Esophagus muscularis mucosa (tissue), 4 donors: ENCODE results near the gene TBC1D22A. TPM values are rescaled to one million over a fixed set of nuclear protein-coding genes. Genes with fewer than 3 reads are reported as not detected.

Source experiments
- DNase-seq: peaks from one replicate; pipeline ENCODE4 v3.0.0-alpha.2; 2017; ENCODE audit errors: extremely low spot score
- H3K27ac ChIP-seq, 4 donors: fragments of 200-600 bp; sonication (generic); replicated peaks in 1 of 4; 1 replicate in 3 of 4; 2 replicates in 1 of 4; pipeline ENCODE4 v1.5.1; 2016 to 2019; ENCODE audit warnings: mild to moderate bottlenecking in 1 of 4
- H3K27me3 ChIP-seq, 4 donors: fragments of 200-600 bp; sonication (generic); one replicate each; pipeline versions ENCODE4 v1.5.1 to v1.6.0; 2016 to 2019
- H3K36me3 ChIP-seq, 4 donors: fragments of 200-600 bp; sonication (generic); one replicate each; pipeline ENCODE4 v1.5.1; 2016 to 2019
- H3K4me1 ChIP-seq, 4 donors: fragments of 200-600 bp; sonication (generic); one replicate each; pipeline ENCODE4 v1.5.1; 2016 to 2019
- H3K4me3 ChIP-seq, 4 donors: fragments of 200-600 bp; sonication (generic); 1 replicate in 2 of 4; 2 replicates in 2 of 4; pipeline ENCODE4 v1.5.1; 2016 to 2019; ENCODE audit warnings: mild to moderate bottlenecking in 4 of 4, moderate library complexity in 1 of 4
- H3K9me3 ChIP-seq, 4 donors: fragments of 200-600 bp; sonication (generic); 1 replicate in 3 of 4; 2 replicates in 1 of 4; pipeline ENCODE4 v1.5.1; 2016 to 2019
- CTCF ChIP-seq, 3 experiments: fragments of 200-600 bp in 2 of 3; fragments of 450-650 bp in 1 of 3; sonication (generic) in 2 of 3; IDR thresholded peaks; one replicate each; pipeline ENCODE4 v1.5.1; 2017 to 2019; ENCODE audit warnings: antibody characterized with exemption in 3 of 3, mild to moderate bottlenecking in 2 of 3, moderate library complexity in 1 of 3
- EP300 ChIP-seq: sonication (generic); formaldehyde crosslinking; IDR thresholded peaks from one replicate; pipeline ENCODE4 v1.6.1; 2017; ENCODE audit warnings: antibody characterized with exemption
- POLR2A ChIP-seq: fragments of 450-650 bp; IDR thresholded peaks from one replicate; pipeline ENCODE4 v1.6.1; 2017; ENCODE audit warnings: antibody characterized with exemption, moderate library complexity, mild to moderate bottlenecking, low read depth
- POLR2AphosphoS5 ChIP-seq, 2 donors: sonication (generic); formaldehyde crosslinking; IDR thresholded peaks; one replicate each; pipeline ENCODE4 v1.6.1; 2017; ENCODE audit warnings: antibody characterized with exemption in 2 of 2
- WGBS: methylation state at CpG from one replicate; pipeline ENCODE4 v1.1.5; 2018; 5-methylcytosine and 5-hydroxymethylcytosine counted together
- intact Hi-C: fragments of 100-400 bp; cut with DNase I; formaldehyde crosslinking; loops from one replicate; pipeline ENCODE4 v1.15.1; 2023
- total RNA-seq, 4 donors: library from RNA; depleted of rRNA; stranded (reverse); fragments of >200 nt; gene quantifications; one replicate each; pipeline versions ENCODE4 v1.1.0 to v1.2.1, GENCODE V29; 2016

Gene TBC1D22A
- total RNA-seq, 4 donors from 2014 or later, result 15.2 to 20.7 (median 18.8) TPM

GRCh38 chr22:46750863-46751443 is 11.5 kb upstream of the TBC1D22A start:
- H3K27me3 ChIP-seq, result peaks cover 0 to 57% (median 0%) of the 10 kb centered on the region in 4 donors
- H3K4me3 ChIP-seq, result no peak overlapping the region
- TF ChIP-seq EP300 (no peak), POLR2A (no peak), POLR2AphosphoS5 (IDR thresholded peaks at IDR 0.05) (no peak), CTCF (IDR thresholded peaks at IDR 0.05) (no peak)
- DNase-seq, result no peak
- peaks cover 37 to 52% (median 48%) of the 10 kb centered on the region in 4 donors for H3K4me1 ChIP-seq
- peaks cover 0 to 3% (median 0%) of the 10 kb centered on the region in 4 donors for H3K9me3 ChIP-seq
- WGBS, result 75% methylated on average over 12 of the region's 12 CpGs
- no peak overlapping the region for H3K27ac ChIP-seq
- H3K36me3 ChIP-seq, result no peaks in the 10 kb centered on the region
- intact Hi-C loops, result no loop called here

DNA sequence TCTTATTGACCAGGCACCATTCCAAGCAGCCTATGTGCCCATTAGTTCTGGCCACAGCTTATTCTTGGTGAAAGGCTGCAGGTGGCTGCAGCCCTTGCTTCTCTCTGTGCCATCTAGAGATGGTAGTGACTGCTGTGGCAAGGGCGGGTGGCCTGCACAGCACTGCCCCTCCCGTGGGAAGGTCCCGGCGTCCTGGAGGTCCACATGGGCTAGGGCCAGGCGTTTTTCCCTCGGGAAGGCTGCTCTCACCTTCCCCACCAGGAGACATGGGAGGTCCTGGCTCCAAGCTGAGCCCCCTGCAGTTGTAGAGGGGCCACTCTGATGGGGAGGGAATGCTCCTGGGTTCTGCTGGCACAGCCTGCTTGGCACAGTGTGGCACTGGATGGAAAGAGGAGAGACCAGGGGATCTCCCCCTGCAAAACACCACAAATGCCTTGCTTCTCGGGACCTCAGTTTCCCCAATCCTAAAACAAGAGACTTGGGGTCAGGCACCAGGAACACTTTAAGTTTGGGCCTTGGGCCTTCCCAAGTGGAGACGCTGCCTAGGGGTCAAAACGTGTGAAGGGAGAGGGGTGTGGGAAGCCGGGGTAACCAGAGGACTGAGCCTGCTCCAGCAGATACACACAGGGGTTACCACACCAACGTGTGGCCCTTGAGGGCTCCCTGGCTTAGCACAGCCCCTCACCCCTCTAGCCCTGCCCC is 10.0 kb upstream of the TBC1D22A start:
- intact Hi-C loops, result no loop called here
- no peak overlapping the region for H3K4me3 ChIP-seq
- peaks cover 0 to 7% (median 1%) of the 10 kb centered on the region in 4 donors for H3K9me3 ChIP-seq
- H3K36me3 ChIP-seq, result no peaks in the 10 kb centered on the region
- H3K27ac ChIP-seq, result peak overlapping the region in 1 of 4 donors; percentile 5
- DNase-seq, result no peak
- TF ChIP-seq POLR2AphosphoS5 (IDR thresholded peaks at IDR 0.05) (no peak), CTCF (IDR thresholded peaks at IDR 0.05) (no peak), EP300 (no peak), POLR2A (no peak)
- peaks cover 0 to 45% (median 0%) of the 10 kb centered on the region in 4 donors for H3K27me3 ChIP-seq
- 82% methylated on average over 6 of the region's 11 CpGs for WGBS
- peaks cover 37 to 52% (median 48%) of the 10 kb centered on the region in 4 donors for H3K4me1 ChIP-seq

DNA sequence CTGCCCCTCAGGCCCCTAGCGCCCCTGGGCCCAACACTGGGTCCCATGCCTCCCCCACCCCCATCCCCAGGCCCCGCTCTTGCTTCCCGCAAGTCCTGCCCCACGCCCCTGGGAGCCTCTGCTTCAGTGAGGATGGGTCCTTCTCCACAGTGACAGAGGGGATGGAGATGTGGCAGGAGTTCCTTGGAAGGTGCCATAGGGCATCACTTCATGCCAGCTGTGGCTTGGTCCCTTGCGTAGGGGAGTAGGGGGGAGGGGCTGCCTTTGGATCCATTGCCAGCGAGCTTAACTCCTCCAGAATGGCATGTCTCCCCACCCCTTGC is 9.5 kb upstream of the TBC1D22A start:
- H3K4me1 ChIP-seq, result peaks cover 37 to 52% (median 48%) of the 10 kb centered on the region in 4 donors
- TF ChIP-seq POLR2AphosphoS5 (IDR thresholded peaks at IDR 0.05) (no peak), CTCF (IDR thresholded peaks at IDR 0.05) (no peak), POLR2A (no peak), EP300 (no peak)
- H3K36me3 ChIP-seq, result no peaks in the 10 kb centered on the region
- 100% methylated on average over 4 of the region's 6 CpGs for WGBS
- DNase-seq, result no peak
- H3K27ac ChIP-seq, result peak overlapping the region in 3 of 4 donors; percentile 70 to 83 (median 73)
- H3K4me3 ChIP-seq, result no peak overlapping the region
- H3K9me3 ChIP-seq, result peaks cover 0 to 7% (median 1%) of the 10 kb centered on the region in 4 donors
- intact Hi-C loops, result no loop called here
- peaks cover 0 to 40% (median 0%) of the 10 kb centered on the region in 4 donors for H3K27me3 ChIP-seq

GRCh38 chr22:46753360-46753759 is 9.1 kb upstream of the TBC1D22A start:
- H3K4me1 ChIP-seq, result peaks cover 38 to 56% (median 49%) of the 10 kb centered on the region in 4 donors
- WGBS, result 82% methylated on average over 6 of the region's 8 CpGs
- intact Hi-C loops, result no loop called here

More at GRCh38 chr22:46753360-46753759, 9.1 kb upstream of the TBC1D22A start:
- no peak for DNase-seq
- H3K27ac ChIP-seq, result peak overlapping the region; percentile 53 to 83 (median 72)
- H3K36me3 ChIP-seq, result no peaks in the 10 kb centered on the region
- TF ChIP-seq POLR2A (no peak), POLR2AphosphoS5 (IDR thresholded peaks at IDR 0.05) (no peak), CTCF (IDR thresholded peaks at IDR 0.05) (no peak), EP300 (no peak)
- H3K27me3 ChIP-seq, result peaks cover 0 to 36% (median 0%) of the 10 kb centered on the region in 4 donors
- no peak overlapping the region for H3K4me3 ChIP-seq
- H3K9me3 ChIP-seq, result peaks cover 0 to 7% (median 1%) of the 10 kb centered on the region in 4 donors
